ENCODE results near the gene PRKN. TPM values are rescaled to one million over a fixed set of nuclear protein-coding genes. Genes with fewer than 3 reads are reported as not detected.
"Not testable (repeated sequence)": the region's sequence is repeated elsewhere in the genome, so short reads cannot be mapped to it uniquely, and the experiment has no call there.

Gene PRKN
- total RNA-seq, 4 donors from 2014 or later, result 5.5 to 17.9 (median 6.8) TPM

DNA sequence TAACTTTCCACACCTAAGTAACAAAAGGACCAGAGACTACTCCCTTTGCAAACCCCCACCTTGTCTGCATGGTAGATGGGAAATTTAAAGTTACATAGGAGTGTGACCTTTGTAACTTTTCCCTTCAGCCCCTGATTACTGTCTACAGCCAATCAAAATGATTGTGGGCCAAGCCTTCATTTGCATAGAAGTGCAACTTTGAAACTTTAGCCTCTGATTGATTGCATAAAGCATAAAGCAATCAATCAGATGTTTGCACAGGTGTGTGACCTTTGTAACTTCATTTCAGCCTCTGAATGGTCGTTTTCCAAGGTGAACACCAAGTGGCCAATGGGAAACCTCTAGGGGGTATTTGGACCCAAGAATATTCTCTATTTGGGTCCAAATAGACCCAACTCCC, 46.1 kb downstream of the PRKN start:
- DNase-seq (ENCODE audit: low spot score in 2 of 2), result no peak
- Histone ChIP-seq H3K4me1 (peaks cover 0 to 27% (median 5%) of the 10 kb centered on the region in 4 donors), H3K4me3 (no peak overlapping the region), H3K27me3 (no peaks in the 10 kb centered on the region), H3K9me3 (no peaks in the 10 kb centered on the region), H3K27ac (no peak overlapping the region), H3K36me3 (no peaks in the 10 kb centered on the region)
- TF ChIP-seq POLR2A (IDR thresholded peaks at IDR 0.05) (no peak), EP300 (IDR thresholded peaks at IDR 0.05) (no peak)
- TF ChIP-seq, protein P1, sequence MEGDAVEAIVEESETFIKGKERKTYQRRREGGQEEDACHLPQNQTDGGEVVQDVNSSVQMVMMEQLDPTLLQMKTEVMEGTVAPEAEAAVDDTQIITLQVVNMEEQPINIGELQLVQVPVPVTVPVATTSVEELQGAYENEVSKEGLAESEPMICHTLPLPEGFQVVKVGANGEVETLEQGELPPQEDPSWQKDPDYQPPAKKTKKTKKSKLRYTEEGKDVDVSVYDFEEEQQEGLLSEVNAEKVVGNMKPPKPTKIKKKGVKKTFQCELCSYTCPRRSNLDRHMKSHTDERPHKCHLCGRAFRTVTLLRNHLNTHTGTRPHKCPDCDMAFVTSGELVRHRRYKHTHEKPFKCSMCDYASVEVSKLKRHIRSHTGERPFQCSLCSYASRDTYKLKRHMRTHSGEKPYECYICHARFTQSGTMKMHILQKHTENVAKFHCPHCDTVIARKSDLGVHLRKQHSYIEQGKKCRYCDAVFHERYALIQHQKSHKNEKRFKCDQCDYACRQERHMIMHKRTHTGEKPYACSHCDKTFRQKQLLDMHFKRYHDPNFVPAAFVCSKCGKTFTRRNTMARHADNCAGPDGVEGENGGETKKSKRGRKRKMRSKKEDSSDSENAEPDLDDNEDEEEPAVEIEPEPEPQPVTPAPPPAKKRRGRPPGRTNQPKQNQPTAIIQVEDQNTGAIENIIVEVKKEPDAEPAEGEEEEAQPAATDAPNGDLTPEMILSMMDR (IDR thresholded peaks at IDR 0.05), result no peak
- 48 to 71% methylated on average over 1 of the region's 1 CpG for WGBS, 2 donors

DNA sequence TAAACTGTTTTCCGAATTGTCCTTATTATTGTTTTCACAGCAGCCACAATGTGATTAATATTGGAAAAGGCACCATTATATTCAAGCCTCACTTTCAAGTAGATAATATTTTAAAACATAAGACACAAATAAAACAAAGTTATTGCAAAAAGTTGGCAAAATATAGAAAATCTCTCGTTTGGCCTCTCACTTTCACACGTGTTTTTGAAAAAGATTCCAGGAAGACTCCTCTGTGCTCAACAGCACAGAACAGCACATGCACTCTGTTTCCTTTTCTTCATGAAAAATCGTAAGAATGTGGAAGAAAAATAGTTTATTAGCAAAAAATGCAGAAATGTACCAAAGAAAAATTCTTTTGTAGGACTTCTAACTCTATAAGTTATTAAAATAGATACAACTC, 46.7 kb downstream of the PRKN start:
- H3K27ac ChIP-seq, result no peak overlapping the region
- no peaks in the 10 kb centered on the region for H3K27me3 ChIP-seq
- no peaks in the 10 kb centered on the region for H3K36me3 ChIP-seq
- no peaks in the 10 kb centered on the region for H3K9me3 ChIP-seq
- WGBS, 2 donors, result 52 to 53% methylated on average over 4 of the region's 4 CpGs
- no peak for TF ChIP-seq EP300 (IDR thresholded peaks at IDR 0.05)
- no peak for TF ChIP-seq POLR2A (IDR thresholded peaks at IDR 0.05)
- TF ChIP-seq, protein P1 (IDR thresholded peaks at IDR 0.05), result no peak
- H3K4me3 ChIP-seq, result no peak overlapping the region
- no peak for DNase-seq (ENCODE audit: low spot score in 2 of 2)
- peaks cover 0 to 27% (median 5%) of the 10 kb centered on the region in 4 donors for H3K4me1 ChIP-seq

DNA sequence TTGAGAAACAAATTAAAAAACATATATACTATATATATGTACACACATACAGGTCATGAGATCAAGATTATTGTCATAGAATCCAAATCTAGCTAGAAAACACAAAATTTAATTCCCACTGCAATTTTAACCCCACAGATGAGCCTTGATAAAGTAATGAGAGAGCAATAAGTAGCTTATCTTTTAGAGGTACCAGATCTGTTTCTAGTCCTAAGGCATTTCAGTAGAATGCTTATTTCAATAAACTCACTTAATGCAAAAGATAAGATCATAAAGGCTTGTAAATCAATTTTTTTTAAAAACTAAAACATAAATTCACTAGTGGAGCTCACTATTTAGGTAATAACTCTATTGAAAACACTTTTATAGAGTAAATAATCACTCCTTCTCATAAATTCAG, 47.2 kb downstream of the PRKN start:
- H3K36me3 ChIP-seq, result no peaks in the 10 kb centered on the region
- H3K9me3 ChIP-seq, result no peaks in the 10 kb centered on the region
- no peaks in the 10 kb centered on the region for H3K27me3 ChIP-seq
- no peak overlapping the region for H3K27ac ChIP-seq
- H3K4me1 ChIP-seq, result peaks cover 0 to 27% (median 5%) of the 10 kb centered on the region in 4 donors
- DNase-seq (ENCODE audit: low spot score in 2 of 2), result no peak
- TF ChIP-seq POLR2A (IDR thresholded peaks at IDR 0.05), result no peak
- TF ChIP-seq, protein P1 (IDR thresholded peaks at IDR 0.05), result no peak
- TF ChIP-seq EP300 (IDR thresholded peaks at IDR 0.05), result no peak
- no peak overlapping the region for H3K4me3 ChIP-seq

DNA sequence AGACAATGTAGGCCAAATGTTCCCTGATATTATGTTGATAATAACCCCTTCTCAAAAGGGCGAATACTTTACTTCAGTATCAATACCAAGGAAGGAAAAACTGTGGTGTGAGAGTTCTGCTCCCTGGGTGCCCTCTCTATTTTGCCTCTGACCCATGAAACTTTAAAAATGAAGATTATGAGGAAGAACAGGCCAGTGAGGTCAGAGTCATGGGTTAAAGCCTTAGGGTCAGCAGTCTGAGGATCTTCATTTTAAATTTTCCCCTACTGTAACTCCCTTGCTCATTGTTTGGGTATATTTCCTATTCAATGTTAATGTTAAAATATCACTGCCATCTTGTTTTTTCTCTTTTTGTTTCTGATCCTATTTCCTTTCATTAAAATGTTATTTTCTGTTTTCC, 47.9 kb downstream of the PRKN start:
- H3K27ac ChIP-seq, result no peak overlapping the region
- WGBS, 2 donors, result 75 to 85% methylated on average over 1 of the region's 1 CpG
- TF ChIP-seq EP300 (IDR thresholded peaks at IDR 0.05) (no peak), POLR2A (IDR thresholded peaks at IDR 0.05) (no peak)
- TF ChIP-seq, protein P1 (IDR thresholded peaks at IDR 0.05), result no peak
- H3K9me3 ChIP-seq, result no peaks in the 10 kb centered on the region
- H3K27me3 ChIP-seq, result no peaks in the 10 kb centered on the region
- H3K4me1 ChIP-seq, result peaks cover 0 to 27% (median 4%) of the 10 kb centered on the region in 4 donors
- no peaks in the 10 kb centered on the region for H3K36me3 ChIP-seq
- DNase-seq (ENCODE audit: low spot score in 2 of 2), result no peak
- no peak overlapping the region for H3K4me3 ChIP-seq

DNA sequence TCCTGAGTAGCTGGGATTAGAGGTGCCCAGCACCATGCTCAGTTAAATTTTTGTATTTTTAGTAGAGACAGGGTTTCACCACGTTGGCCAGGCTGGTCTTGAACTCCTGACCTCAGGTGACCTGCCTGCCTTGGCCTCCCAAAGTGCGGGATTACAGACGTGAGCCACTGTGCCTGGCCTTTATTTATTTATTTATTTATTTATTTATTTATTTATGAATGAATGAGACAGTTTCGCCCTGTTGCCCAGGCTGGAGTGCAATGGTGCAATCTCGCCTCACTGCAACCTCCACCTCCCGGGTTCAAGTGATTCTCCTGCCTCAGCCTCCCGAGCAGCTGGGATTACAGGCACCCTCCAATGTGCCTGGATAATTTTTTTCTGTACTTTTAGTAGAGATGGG, 48.7 kb downstream of the PRKN start:
- 92 to 93% methylated on average over 7 of the region's 7 CpGs for WGBS, 2 donors
- H3K4me1 ChIP-seq, result peaks cover 0 to 21% (median 2%) of the 10 kb centered on the region in 4 donors
- H3K9me3 ChIP-seq; DNase-seq (ENCODE audit: low spot score in 2 of 2); H3K27me3 ChIP-seq; H3K4me3 ChIP-seq; H3K27ac ChIP-seq; H3K36me3 ChIP-seq: not testable (repeated sequence)

DNA sequence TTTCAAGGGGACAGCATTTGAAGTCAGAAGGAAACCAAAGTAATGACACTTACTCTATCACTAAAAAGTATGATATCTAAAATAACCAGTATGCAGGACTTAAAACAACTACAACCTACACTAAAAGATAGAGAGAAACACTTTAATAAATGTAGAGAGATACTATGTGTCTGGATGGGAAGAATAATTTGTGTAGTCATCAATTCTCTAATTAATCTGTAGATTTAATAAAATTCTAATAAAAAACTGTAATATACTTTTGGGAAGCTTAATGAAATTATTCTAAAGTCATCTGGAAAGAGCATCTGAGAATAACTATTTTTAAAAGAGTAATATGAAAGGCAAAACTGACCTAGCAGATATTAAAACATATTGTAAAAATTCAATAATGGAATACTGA, 52.1 kb downstream of the PRKN start:
- H3K36me3 ChIP-seq, result no peaks in the 10 kb centered on the region
- no peaks in the 10 kb centered on the region for H3K9me3 ChIP-seq
- H3K4me3 ChIP-seq, result no peak overlapping the region
- no peak overlapping the region for H3K27ac ChIP-seq
- DNase-seq (ENCODE audit: low spot score in 2 of 2), result no peak
- no peak for TF ChIP-seq EP300 (IDR thresholded peaks at IDR 0.05)
- TF ChIP-seq, protein P1 (IDR thresholded peaks at IDR 0.05), result no peak
- TF ChIP-seq POLR2A (IDR thresholded peaks at IDR 0.05), result no peak
- no peaks in the 10 kb centered on the region for H3K4me1 ChIP-seq
- no peaks in the 10 kb centered on the region for H3K27me3 ChIP-seq

Data from tibial nerve (tissue), 4 donors.